Lower leg skin (tissue), 4 donors: ENCODE measurements around the gene CRACR2B. TPM values are rescaled to one million over a fixed set of nuclear protein-coding genes. Genes with fewer than 3 reads are reported as not detected.

Experiments
- DNase-seq, 2 donors: peaks; one replicate each; pipeline ENCODE4 v3.0.0-alpha.2; 2019; ENCODE audit warnings: low spot score in 2 of 2
- H3K4me3 ChIP-seq: fragments of 200-600 bp; sonication (generic); 2 replicates; pipeline ENCODE4 v1.5.1; 2017; ENCODE audit warnings: mild to moderate bottlenecking, low read depth; ENCODE audit not compliant: poor library complexity, severe bottlenecking
- POLR2A ChIP-seq, 2 donors: fragments of 450-650 bp; IDR thresholded peaks; one replicate each; pipeline ENCODE4 v1.6.1; 2016 to 2017; ENCODE audit warnings: antibody characterized with exemption in 2 of 2, mild to moderate bottlenecking in 1 of 2, moderate library complexity in 1 of 2
- WGBS, 2 donors: methylation state at CpG; one replicate each; pipeline ENCODE4 v1.1.5; 2018; 5-methylcytosine and 5-hydroxymethylcytosine counted together
- intact Hi-C: fragments of 100-400 bp; cut with DNase I; formaldehyde crosslinking; loops from one replicate; pipeline ENCODE4 v1.15.0; 2023; ENCODE audit warnings: low total_unique reads
- total RNA-seq, 4 donors: library from RNA; depleted of rRNA; stranded (reverse); fragments of >200 nt; gene quantifications; one replicate each; pipeline ENCODE4 v1.1.0, GENCODE V29; 2016
- TF ChIP-seq, protein P1 (sequence below), 3 donors: fragments of 450-650 bp; IDR thresholded peaks; one replicate each; pipeline ENCODE4 v1.5.1; 2016; ENCODE audit warnings: antibody characterized with exemption in 3 of 3, mild to moderate bottlenecking in 3 of 3, moderate library complexity in 2 of 3

CRACR2B gene
- total RNA-seq, 4 donors from 2014 or later: 14.5 to 47.9 (median 32.3) TPM

- intact Hi-C loops: no loop called here
- no peak overlapping the region for H3K4me3 ChIP-seq
- 95 to 97% methylated on average over 18 to 19 of the region's 21 CpGs for WGBS, 2 donors
- TF ChIP-seq, protein P1, sequence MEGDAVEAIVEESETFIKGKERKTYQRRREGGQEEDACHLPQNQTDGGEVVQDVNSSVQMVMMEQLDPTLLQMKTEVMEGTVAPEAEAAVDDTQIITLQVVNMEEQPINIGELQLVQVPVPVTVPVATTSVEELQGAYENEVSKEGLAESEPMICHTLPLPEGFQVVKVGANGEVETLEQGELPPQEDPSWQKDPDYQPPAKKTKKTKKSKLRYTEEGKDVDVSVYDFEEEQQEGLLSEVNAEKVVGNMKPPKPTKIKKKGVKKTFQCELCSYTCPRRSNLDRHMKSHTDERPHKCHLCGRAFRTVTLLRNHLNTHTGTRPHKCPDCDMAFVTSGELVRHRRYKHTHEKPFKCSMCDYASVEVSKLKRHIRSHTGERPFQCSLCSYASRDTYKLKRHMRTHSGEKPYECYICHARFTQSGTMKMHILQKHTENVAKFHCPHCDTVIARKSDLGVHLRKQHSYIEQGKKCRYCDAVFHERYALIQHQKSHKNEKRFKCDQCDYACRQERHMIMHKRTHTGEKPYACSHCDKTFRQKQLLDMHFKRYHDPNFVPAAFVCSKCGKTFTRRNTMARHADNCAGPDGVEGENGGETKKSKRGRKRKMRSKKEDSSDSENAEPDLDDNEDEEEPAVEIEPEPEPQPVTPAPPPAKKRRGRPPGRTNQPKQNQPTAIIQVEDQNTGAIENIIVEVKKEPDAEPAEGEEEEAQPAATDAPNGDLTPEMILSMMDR (IDR thresholded peaks at IDR 0.05): no peak
- no peak for TF ChIP-seq POLR2A (IDR thresholded peaks at IDR 0.05)
- DNase-seq: no peak
Measured at GRCh38 chr11:802018-802617, 25.6 kb upstream of the CRACR2B start.

DNA sequence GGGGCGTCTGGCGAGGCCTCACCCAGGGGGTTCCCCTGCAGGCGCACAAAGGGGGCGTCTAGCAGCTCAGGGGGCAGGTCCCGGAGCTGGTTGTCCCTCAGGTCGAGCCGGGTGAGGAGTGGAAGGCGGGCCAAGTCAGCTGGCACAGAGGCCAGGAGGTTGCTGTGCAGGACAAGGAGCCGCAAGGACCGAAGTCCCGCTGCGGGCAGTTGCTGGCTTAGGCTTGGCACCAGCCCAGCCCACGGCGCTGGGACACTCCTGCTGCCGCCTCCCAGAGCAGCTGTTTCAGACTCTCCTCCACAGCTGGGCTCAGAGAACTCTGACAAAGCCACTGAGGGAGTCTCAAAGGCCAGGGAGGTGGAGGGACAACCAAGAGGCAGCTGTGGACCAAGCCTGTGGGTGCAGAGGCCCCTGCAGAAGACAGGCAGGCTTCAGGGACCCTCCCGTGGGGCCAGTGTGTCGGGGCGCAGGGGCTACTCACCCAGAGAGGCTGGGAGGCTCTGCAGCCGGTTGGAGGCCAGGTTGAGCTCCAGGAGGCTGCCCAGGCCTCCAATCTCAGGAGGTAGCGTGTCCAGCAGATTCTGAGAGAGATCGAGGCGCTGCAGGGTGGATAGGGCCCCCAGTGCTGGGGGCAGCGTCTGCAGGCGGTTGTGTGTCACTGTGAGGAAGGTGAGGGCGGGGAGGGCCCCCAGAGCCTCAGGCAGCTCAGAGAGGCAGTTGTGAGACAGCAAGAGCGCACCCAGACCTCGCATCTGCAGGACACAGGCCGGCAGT, 24.8 kb upstream of the CRACR2B start:
- 90 to 91% methylated on average over 26 to 28 of the region's 28 CpGs for WGBS, 2 donors
- intact Hi-C loops: no loop called here
- TF ChIP-seq POLR2A (IDR thresholded peaks at IDR 0.05): no peak
- TF ChIP-seq, protein P1 (IDR thresholded peaks at IDR 0.05): no peak
- no peak overlapping the region for H3K4me3 ChIP-seq
- no peak for DNase-seq

DNA sequence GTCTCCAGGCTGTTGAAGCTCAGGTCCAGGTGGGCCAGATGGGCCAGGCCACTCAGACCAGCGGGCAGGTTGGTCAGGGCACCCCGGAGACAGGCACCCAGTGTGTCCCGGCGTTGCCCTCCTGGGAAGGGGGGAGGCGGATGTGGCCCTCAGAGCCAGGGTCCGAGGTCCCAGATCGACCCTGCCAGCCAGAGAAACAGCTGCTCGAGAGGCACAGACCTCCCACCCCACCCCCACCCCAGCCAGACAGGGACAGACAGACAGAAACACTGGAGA, 24.3 kb upstream of the CRACR2B start:
- intact Hi-C loops: no loop called here
- no peak for DNase-seq
- 89% methylated on average over 8 of the region's 8 CpGs; no CpG with 5 or more reads in 1 of the 2 donors for WGBS, 2 donors
- H3K4me3 ChIP-seq: no peak overlapping the region
- no peak for TF ChIP-seq POLR2A (IDR thresholded peaks at IDR 0.05)
- TF ChIP-seq, protein P1 (IDR thresholded peaks at IDR 0.05): no peak

- H3K4me3 ChIP-seq: no peak overlapping the region
- 46 to 51% methylated on average over 23 to 25 of the region's 26 CpGs for WGBS, 2 donors
- no peak for TF ChIP-seq POLR2A (IDR thresholded peaks at IDR 0.05)
- TF ChIP-seq, protein P1 (IDR thresholded peaks at IDR 0.05): no peak
- no peak for DNase-seq
- intact Hi-C loops: no loop called here
Measured at GRCh38 chr11:803770-804598, 23.7 kb upstream of the CRACR2B start.

DNA sequence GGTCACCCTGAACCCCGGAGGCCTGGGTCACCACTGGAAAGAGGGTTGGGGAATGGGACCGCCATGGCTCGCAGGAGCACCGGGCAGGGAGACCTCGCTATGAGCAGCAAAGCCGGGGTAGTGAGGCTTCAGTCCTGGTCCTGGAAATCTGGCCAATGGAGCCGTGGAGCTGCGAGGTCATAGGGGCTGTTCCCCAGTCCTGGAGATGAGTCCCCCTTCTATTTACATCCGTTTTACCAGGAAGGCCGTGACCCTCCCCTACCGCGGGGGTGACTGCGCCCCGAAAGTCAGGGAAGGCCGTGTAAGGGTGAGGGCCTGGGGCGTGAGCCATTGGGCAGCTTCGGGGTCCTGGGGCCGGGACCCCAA, 23.1 kb upstream of the CRACR2B start:
- DNase-seq: no peak
- no peak for TF ChIP-seq POLR2A (IDR thresholded peaks at IDR 0.05)
- TF ChIP-seq, protein P1 (IDR thresholded peaks at IDR 0.05): no peak
- WGBS, 2 donors: 4 to 6% methylated on average over 12 of the region's 18 CpGs
- peak overlapping the region; percentile 30 for H3K4me3 ChIP-seq
- intact Hi-C loops: no loop called here
